Activated naive CD8-positive, alpha-beta T cell treated with anti-CD3 and anti-CD28 coated beads for 36 hours (primary cell): ENCODE measurements around the gene PRSS48. TPM values are rescaled to one million over a fixed set of nuclear protein-coding genes. Genes with fewer than 3 reads are reported as not detected.

ENCODE experiments used
- total RNA-seq, 2 experiments: library from RNA; stranded (reverse); gene quantifications; one replicate each; pipeline ENCODE4 v1.2.3, GENCODE V29; 2021

PRSS48 gene
- total RNA-seq, 2 experiments from 2014 or later = not detected

Other genes starting within 250 kb of the PRSS48 start
- gene RPS3A, start 177.5 kb upstream of the PRSS48 start, total RNA-seq = 1,000 to 10,000 TPM; 2,830 to 2,978 TPM
- not detected for gene SH3D19, start 48.4 kb downstream of the PRSS48 start, total RNA-seq
- gene FHIP1A, start 132.0 kb downstream of the PRSS48 start, total RNA-seq = under 1 TPM; 0.42 to 0.62 TPM